Gastroesophageal sphincter (tissue), 4 donors: Measurements from ENCODE around the gene MYO5A. TPM values are rescaled to one million over a fixed set of nuclear protein-coding genes. Genes with fewer than 3 reads are reported as not detected.

Source experiments
- ATAC-seq: fragments of 150-250 bp; one replicate; pipeline ENCODE4 v1.9.1; 2016; ENCODE audit warnings: mild to moderate bottlenecking, moderate library complexity
- H3K27ac ChIP-seq, 4 donors: fragments of 200-600 bp; sonication (generic) in 3 of 4; 1 replicate in 3 of 4; 2 replicates in 1 of 4; pipeline ENCODE4 v1.5.1; 2016 to 2019
- H3K27me3 ChIP-seq: fragments of 200-600 bp; sonication (generic); one replicate; pipeline ENCODE4 v1.5.1; 2019
- H3K36me3 ChIP-seq, 2 donors: fragments of 200-600 bp; sonication (generic); one replicate each; pipeline ENCODE4 v1.5.1; 2019; ENCODE audit warnings: control low read depth in 1 of 2
- H3K4me1 ChIP-seq, 3 donors: fragments of 200-600 bp; sonication (generic); 1 replicate in 2 of 3; 2 replicates in 1 of 3; pipeline ENCODE4 v1.5.1; 2016 to 2019; ENCODE audit warnings: control low read depth in 2 of 3
- H3K4me3 ChIP-seq, 2 donors: fragments of 200-600 bp; sonication (generic); one replicate each; pipeline ENCODE4 v1.5.1; 2019; ENCODE audit warnings: mild to moderate bottlenecking in 1 of 2, moderate library complexity in 1 of 2
- H3K9me3 ChIP-seq, 3 donors: fragments of 200-600 bp; sonication (generic); one replicate each; pipeline ENCODE4 v1.5.1; 2017 to 2019; ENCODE audit warnings: control low read depth in 2 of 3
- CTCF ChIP-seq, 4 experiments: fragments of 200-600 bp in 2 of 4; fragments of 450-650 bp in 2 of 4; sonication (generic) in 1 of 4; IDR thresholded peaks; one replicate each; pipeline ENCODE4 v1.5.1; 2017 to 2019; ENCODE audit warnings: antibody characterized with exemption in 4 of 4, mild to moderate bottlenecking in 2 of 4, moderate library complexity in 2 of 4
- EP300 ChIP-seq: sonication (generic); formaldehyde crosslinking; IDR thresholded peaks from one replicate; pipeline ENCODE4 v1.6.1; 2017; ENCODE audit warnings: antibody characterized with exemption, mild to moderate bottlenecking
- POLR2A ChIP-seq, 2 donors: fragments of 450-650 bp; IDR thresholded peaks; one replicate each; pipeline ENCODE4 v1.6.1; 2017; ENCODE audit warnings: antibody characterized with exemption in 2 of 2, mild to moderate bottlenecking in 2 of 2, moderate library complexity in 1 of 2
- POLR2AphosphoS5 ChIP-seq: sonication (generic); formaldehyde crosslinking; IDR thresholded peaks from one replicate; pipeline ENCODE4 v1.6.1; 2017; ENCODE audit warnings: antibody characterized with exemption
- WGBS, 2 donors: methylation state at CpG; one replicate each; pipeline ENCODE4 v1.1.5; 2018; ENCODE audit warnings: low coverage in 1 of 2; 5-methylcytosine and 5-hydroxymethylcytosine counted together
- total RNA-seq, 4 donors: library from RNA; depleted of rRNA; stranded (reverse); fragments of >200 nt; gene quantifications; one replicate each; pipeline ENCODE4 v1.1.0, GENCODE V29; 2016

Gene MYO5A
- total RNA-seq, 4 donors from 2014 or later, result 24.3 to 41.9 (median 31.2) TPM

GRCh38 chr15:52278636-52279367, 249.9 kb downstream of the MYO5A start:
- 87 to 91% methylated on average over 4 to 12 of the region's 13 CpGs for WGBS, 2 donors
- no peaks in the 10 kb centered on the region for H3K27me3 ChIP-seq
- no peak overlapping the region for H3K27ac ChIP-seq
- peaks cover 0 to 27% of the 10 kb centered on the region in 2 donors for H3K36me3 ChIP-seq
- H3K4me1 ChIP-seq, result no peaks in the 10 kb centered on the region
- no peak overlapping the region for H3K4me3 ChIP-seq
- no peaks in the 10 kb centered on the region for H3K9me3 ChIP-seq
- no peak for ATAC-seq
- TF ChIP-seq POLR2AphosphoS5 (no peak), POLR2A (IDR thresholded peaks at IDR 0.05) (no peak), EP300 (no peak), CTCF (IDR thresholded peaks at IDR 0.05) (no peak)

- no peaks in the 10 kb centered on the region for H3K27me3 ChIP-seq
- TF ChIP-seq CTCF (IDR thresholded peaks at IDR 0.05) (no peak), EP300 (no peak), POLR2A (IDR thresholded peaks at IDR 0.05) (no peak), POLR2AphosphoS5 (no peak)
- no peaks in the 10 kb centered on the region for H3K9me3 ChIP-seq
- ATAC-seq, result no peak
- peaks cover 0 to 27% of the 10 kb centered on the region in 2 donors for H3K36me3 ChIP-seq
- H3K27ac ChIP-seq, result no peak overlapping the region
- H3K4me3 ChIP-seq, result no peak overlapping the region
- WGBS, 2 donors, result 76% methylated on average over 3 of the region's 3 CpGs
- no peaks in the 10 kb centered on the region for H3K4me1 ChIP-seq
Measured at GRCh38 chr15:52278135-52278534, 250.5 kb downstream of the MYO5A start.

- Histone ChIP-seq H3K36me3 (peaks cover 0 to 27% of the 10 kb centered on the region in 2 donors), H3K27me3 (no peaks in the 10 kb centered on the region), H3K4me3 (no peak overlapping the region), H3K27ac (no peak overlapping the region), H3K9me3 (no peaks in the 10 kb centered on the region), H3K4me1 (no peaks in the 10 kb centered on the region)
- no peak for TF ChIP-seq EP300
- no peak for TF ChIP-seq POLR2AphosphoS5
- no peak for TF ChIP-seq POLR2A (IDR thresholded peaks at IDR 0.05)
- no peak for TF ChIP-seq CTCF (IDR thresholded peaks at IDR 0.05)
- WGBS, 2 donors, result 100% methylated on average over 3 of the region's 9 CpGs; no CpG with 5 or more reads in 1 of the 2 donors
- no peak for ATAC-seq
Measured at GRCh38 chr15:52277575-52277974, 251.1 kb downstream of the MYO5A start.

GRCh38 chr15:52276256-52276770, 252.4 kb downstream of the MYO5A start:
- peaks cover 0 to 27% of the 10 kb centered on the region in 2 donors for H3K36me3 ChIP-seq
- H3K4me3 ChIP-seq, result no peak overlapping the region
- H3K9me3 ChIP-seq, result no peaks in the 10 kb centered on the region
- 88 to 90% methylated on average over 2 to 3 of the region's 7 CpGs for WGBS, 2 donors
- no peak for TF ChIP-seq CTCF (IDR thresholded peaks at IDR 0.05)
- TF ChIP-seq POLR2AphosphoS5, result no peak
- TF ChIP-seq EP300, result no peak
- no peak for TF ChIP-seq POLR2A (IDR thresholded peaks at IDR 0.05)
- no peak for ATAC-seq
- no peak overlapping the region for H3K27ac ChIP-seq
- no peaks in the 10 kb centered on the region for H3K4me1 ChIP-seq
- no peaks in the 10 kb centered on the region for H3K27me3 ChIP-seq
